ENCODE results near the gene CDH23.

- no peak for TF ChIP-seq CTCF (IDR thresholded peaks at IDR 0.05)
- TF ChIP-seq POLR2A (IDR thresholded peaks at IDR 0.05) = no peak
- TF ChIP-seq POLR2AphosphoS5 (IDR thresholded peaks at IDR 0.05) = no peak
- no peak for TF ChIP-seq EP300 (IDR thresholded peaks at IDR 0.05)
These were observed 83.1 kb downstream of the CDH23 start for GRCh38 chr10:71479831-71480230.

Data from suprapubic skin (tissue), 4 donors.